ENCODE data around the gene GNA14.

Gene GNA14

GRCh38 chr9:77486463-77486862 lies 161.7 kb downstream of the GNA14 start:
- DNase-seq: no peak

- no peak for DNase-seq
These were observed 172.3 kb downstream of the GNA14 start for GRCh38 chr9:77475641-77476473.

- no peak for DNase-seq
These were observed 173.2 kb downstream of the GNA14 start for GRCh38 chr9:77474936-77475335.

DNA sequence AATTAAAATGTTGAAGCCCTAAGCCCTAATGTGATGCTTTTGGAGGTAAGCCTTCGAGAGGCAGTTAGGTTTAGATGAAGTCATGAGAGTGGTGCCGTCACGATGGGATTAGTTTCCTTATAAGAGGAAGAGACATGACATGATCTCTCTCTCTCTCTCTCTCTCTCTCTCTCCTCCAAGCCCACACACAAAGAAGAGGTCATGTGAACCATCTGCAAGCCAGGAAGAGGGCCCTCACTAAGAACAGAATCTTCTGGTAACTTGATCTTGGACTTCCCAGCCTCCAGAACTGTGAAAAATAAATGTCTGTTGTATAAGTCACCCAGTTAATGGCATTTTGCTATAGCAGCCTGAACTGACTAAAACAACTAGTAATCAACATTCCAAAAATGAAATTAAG lies 175.5 kb downstream of the GNA14 start:
- no peak for DNase-seq

DNA sequence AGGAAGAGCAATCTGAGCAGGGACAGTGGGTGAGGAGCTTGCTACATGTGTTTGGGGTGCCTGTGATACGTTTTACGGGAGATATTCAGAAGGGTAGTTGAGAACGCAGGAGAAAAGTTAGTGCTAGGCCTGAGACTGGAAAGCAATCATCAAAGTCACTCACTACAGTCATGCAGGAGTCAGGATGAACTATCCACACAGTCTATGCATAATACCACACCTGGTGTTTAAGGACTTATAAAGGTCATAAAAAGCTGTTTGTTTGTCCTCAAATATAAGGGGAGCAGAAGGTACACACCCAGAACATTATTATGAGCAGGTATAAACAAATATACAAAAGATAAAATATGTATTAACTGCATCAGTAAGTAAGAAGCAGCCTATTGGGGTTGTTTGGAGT lies 176.6 kb downstream of the GNA14 start:
- DNase-seq: no peak

GRCh38 chr9:77469515-77470231 lies 178.4 kb downstream of the GNA14 start:
- no peak for DNase-seq

DNA sequence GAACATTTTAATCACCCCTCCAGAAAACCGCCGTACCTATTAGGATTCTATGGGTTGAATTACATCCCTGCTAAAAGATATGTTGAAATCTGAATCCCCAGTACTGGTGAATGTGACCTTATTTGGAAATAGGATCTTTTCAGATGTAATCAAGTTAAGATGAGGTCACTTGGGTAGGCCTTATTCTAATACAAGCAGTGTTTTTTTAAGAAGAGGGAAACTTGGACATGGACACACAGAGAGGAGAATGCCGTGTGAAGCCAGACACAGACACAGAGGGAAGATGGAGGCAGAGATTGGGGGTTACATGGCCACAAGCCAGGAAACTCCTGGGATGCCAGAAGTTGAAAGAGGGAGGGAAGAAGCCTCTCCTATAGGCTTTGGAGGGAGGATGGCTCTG lies 183.5 kb downstream of the GNA14 start:
- DNase-seq: no peak

DNA sequence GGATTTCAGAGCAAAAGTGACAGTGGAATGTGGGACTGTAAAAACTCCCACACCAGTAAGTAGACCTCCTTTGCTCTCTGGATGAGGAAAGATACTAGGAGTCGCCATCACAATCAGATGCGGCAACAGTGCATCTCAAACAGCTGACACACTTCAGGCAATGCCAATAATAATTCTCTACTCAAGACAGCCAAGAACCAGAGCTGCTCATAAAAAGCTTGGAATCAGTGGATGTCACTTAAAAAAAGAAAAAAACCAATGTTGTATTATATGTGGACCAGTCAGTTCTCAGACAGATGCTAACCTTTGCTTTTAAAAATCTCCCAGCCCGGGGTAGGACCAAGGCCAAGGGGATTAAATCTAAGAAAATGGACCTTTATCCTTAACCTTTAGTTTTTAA lies 185.0 kb downstream of the GNA14 start:
- DNase-seq: no peak

GRCh38 chr9:77462066-77462465 lies 186.1 kb downstream of the GNA14 start:
- no peak for DNase-seq

DNA sequence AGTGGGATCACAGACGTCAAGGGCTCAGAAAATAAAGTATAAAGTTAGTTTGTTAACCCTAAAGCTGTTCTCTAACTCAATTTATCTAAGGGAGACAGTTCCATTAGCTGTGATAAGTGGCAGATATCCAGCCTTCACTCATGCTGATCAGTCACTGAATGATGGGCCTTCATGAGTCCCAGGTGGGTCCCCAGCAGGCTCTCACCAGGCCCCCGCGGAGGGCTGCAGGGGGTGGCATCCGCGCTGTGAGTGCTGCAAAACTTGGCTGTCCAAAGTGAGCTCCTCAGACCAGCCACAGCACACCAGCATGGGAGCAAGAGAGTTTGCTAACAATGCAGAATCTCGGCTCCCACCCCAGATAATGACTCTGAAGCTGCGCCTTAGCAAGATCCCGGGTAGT lies 187.2 kb downstream of the GNA14 start:
- DNase-seq: no peak

DNA sequence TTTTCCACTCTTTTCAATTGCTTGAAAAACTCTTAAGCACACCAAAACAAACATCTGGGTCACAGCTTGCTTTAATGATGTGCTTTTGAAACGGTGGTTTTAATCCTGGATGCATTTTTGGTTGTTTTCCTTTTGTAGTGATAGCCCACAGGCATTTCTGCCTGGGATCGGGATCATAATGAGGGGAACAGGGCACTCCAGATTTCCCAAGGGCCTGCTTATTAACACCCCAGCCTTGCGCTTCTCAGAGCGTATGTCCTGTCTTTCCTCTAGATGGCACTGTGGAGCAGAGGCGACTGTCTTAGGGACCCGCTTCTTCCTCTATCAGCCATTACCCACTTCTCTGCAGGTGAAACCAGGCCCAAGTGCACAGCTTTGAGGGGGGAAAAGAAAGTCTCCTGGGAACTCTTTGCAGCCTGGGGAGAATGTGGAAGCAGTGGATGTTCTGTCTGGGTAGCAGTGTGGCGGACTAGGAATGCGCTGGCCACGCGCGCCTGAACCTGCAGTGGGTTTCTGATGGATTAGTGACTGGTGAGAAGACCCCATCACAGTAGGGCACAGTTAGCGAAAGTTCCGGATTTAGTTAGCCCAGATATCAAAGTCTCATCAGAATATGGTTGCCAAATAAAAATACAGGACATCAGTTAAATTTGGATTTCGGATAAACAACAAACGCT lies 190.1 kb downstream of the GNA14 start:
- DNase-seq: peak; percentile 64 to 74

GRCh38 chr9:77456829-77457437 lies 191.2 kb downstream of the GNA14 start:
- DNase-seq: peak; percentile 69 to 84

DNA sequence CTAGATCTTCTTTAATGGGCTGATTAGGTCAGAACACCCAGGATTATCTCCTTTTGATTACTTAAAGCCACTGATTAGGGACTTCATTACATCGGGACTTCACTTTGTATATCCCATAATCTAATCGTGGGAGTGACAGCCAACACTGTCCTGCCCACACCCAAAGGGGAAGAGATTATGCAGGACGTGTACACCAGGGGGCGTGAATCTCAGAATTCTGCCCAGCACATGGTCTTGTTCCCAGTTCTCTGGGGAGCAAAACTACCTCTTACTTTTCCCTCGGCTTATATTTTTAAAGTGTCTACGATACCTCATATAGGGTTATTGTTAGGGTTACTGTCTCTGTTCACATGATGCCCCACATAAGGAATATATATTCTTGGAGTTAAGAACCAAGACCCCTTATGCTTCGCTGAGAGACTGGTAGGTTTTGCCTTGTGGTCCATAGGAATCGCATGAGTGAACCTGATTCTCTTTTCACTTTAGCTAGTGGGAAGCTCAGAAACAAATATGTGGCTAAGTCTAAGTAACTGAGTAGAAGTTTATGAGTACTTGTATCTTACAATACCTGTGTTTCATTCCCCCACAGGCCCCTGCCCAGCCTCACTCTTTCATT lies 192.7 kb downstream of the GNA14 start:
- DNase-seq: peak; percentile 45 to 70

- DNase-seq: no peak
These were observed 193.5 kb downstream of the GNA14 start for GRCh38 chr9:77454663-77455062.

DNA sequence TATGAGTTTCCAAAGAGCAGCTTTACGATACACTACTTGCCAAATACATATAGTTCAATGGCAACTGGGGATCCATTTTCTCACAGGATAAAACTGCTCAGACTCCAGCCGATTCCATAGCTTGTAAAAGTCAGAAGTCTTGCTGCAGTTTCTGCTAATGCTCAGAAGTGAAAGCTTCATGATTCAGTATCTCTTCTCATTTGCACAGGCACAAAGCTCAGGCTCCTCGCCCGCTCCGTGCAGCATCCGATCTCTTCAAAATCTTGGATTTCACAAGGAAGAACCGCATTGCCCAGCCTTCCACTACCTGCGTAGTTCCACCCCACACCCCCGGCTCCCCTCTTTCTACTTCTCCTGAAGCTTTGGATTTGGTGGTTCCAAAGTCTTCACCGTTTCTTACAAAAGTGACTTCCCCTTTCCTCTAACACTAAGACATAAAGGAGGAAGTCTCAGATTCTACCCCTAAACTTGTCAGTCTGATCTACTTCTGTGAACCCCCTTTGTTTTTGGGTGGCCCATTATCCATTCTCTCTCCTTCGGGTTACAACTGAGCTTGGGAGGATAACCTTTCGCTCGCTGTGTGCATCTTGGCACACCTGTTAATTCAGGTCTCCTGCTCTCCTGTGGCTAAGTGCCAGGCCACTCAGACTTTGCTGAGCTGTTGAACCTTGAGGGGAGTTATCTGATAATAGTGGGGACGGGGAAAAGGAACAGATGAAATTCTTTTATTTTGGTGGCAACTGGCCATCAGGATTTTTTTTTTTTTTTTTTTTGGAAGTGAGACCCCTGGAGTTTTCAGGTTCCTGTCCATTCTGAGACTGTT lies 194.1 kb downstream of the GNA14 start:
- DNase-seq: peak; percentile 80 to 86

DNA sequence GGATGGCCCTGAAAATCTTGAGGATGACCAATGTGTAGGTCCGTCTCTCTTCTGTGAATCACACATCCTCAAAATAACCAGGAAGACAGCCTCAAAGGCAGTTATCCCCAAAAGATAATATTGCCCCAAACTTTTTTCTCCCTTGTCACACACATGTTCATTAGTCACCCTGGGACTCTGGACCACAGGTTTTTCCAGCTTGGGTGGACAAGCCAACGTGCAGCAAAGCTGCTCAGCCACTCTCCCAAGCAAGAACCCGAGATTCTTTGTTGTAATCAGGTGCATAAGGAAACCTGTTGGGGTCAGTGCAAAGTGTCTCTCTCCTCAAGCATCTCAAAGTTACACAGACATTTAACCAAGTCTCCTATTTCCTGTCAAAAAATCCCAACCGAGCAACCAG lies 196.6 kb downstream of the GNA14 start:
- no peak for DNase-seq

DNA sequence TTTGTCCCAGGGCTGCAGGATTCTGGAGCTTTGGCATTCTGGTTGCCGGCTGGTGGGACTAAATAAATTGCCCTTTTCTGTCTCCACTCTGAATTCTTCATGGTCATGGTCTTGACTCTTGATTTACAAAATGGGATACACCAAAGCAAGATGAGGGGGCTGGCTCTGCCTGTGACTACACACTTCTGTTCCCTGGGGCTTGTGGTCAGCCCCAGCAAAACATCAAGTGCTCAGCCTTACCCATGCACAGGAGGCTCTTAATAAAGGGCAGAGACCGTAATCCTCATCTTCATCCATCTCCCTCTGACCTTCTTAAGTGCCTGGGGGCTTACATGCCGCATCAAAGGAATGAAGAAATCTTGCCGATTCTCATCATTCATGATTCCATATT lies 198.0 kb downstream of the GNA14 start:
- no peak for DNase-seq

- peak in 1 of 2 experiments; percentile 3 for DNase-seq
These were observed 198.7 kb downstream of the GNA14 start for GRCh38 chr9:77449240-77450084.

DNA sequence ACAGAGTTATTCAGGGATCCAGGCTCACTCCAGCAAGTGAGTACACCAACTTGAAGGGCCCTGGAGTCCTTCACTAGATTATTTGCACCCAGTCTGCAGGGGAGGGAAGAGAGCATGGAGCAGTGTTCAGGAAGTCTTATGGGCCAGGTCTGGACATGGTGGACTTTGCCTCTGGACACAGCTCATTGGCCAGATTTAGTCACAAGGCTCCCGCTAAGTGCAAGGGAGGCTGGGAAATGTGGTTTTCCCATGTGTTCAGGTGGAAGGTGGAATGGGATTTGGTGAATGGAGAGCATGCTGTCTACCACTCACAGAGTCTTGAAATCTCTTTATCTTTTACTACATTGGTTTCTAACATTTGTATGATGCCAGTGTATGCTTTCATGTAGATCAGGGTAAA lies 200.5 kb downstream of the GNA14 start:
- DNase-seq: no peak

DNA sequence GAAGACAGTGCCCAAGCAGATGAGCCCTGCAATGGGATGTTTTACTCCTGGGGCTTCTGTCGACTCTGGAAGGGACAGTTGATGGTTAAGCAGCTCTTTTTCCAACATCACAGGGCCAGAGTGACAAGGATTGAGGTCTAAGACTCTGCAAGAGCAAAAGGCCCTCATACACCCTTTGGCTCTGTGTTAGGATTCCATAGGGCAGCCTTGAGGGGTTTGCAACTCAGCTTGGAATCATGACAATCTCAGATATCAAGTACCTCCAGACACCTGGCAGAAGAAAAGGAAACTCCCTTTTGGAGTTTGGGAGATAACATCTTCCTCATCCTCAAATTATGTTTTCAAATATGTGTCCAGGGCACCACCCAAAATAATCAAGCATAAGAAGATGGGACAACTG lies 205.7 kb downstream of the GNA14 start:
- no peak for DNase-seq

GRCh38 chr9:77441124-77441523 lies 207.0 kb downstream of the GNA14 start:
- DNase-seq: peak; percentile 34 to 49
